ENCODE measurements around the gene ZRANB2. TPM values are rescaled to one million over a fixed set of nuclear protein-coding genes. Genes with fewer than 3 reads are reported as not detected.

Gene ZRANB2
- total RNA-seq, 2 donors from 2014 or later = 56.3 to 86.7 TPM

DNA sequence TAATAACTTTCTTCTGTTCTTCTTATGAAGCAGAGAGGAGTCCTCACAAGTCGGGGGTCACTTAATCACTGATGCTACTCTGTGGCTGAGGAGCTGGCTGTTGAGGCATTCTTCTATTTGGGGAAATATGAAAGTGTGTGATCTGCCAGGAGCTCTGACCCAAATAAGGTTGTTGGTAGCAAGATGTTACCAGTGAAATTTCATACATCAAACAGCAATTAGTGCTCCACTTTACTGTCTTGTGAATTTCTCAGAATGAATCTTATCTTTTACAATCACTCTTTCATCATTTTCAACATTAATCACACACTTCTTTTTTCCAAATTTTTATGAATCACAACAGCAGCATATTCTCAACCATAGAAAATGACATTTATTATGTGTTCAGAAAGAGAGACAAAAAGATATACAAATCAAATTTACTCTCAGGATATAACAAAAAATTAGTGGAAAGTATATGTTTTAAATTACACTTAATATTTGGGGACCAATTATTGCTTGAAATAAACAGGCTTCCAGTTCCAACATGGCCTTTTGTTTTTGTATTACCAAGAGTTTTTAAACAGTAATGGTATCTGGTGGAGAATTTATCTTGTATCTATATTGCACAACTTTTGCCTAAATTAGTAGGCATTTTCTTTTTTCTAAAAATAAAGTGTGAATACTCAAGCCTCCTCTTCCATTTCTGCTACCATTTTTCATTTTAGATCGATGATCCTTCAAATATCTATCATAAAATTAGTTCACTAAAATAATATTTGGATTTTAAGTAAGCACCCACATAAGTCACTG lies 42.8 kb downstream of the ZRANB2 start:
- Histone ChIP-seq H3K27ac (no peak overlapping the region), H3K9ac (ENCODE audit: low read depth in 2 of 2, low read length in 2 of 2) (no peak overlapping the region), H3K27me3 (no peaks in the 10 kb centered on the region), H3K4me3 (no peak overlapping the region), H3K36me3 (no peaks in the 10 kb centered on the region), H3K9me3 (no peaks in the 10 kb centered on the region), H3K4me1 (no peaks in the 10 kb centered on the region)
- no peak for DNase-seq
- intact Hi-C loops (cut with DNase I) = no loop called here
- TF ChIP-seq, protein P1, sequence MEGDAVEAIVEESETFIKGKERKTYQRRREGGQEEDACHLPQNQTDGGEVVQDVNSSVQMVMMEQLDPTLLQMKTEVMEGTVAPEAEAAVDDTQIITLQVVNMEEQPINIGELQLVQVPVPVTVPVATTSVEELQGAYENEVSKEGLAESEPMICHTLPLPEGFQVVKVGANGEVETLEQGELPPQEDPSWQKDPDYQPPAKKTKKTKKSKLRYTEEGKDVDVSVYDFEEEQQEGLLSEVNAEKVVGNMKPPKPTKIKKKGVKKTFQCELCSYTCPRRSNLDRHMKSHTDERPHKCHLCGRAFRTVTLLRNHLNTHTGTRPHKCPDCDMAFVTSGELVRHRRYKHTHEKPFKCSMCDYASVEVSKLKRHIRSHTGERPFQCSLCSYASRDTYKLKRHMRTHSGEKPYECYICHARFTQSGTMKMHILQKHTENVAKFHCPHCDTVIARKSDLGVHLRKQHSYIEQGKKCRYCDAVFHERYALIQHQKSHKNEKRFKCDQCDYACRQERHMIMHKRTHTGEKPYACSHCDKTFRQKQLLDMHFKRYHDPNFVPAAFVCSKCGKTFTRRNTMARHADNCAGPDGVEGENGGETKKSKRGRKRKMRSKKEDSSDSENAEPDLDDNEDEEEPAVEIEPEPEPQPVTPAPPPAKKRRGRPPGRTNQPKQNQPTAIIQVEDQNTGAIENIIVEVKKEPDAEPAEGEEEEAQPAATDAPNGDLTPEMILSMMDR (IDR thresholded peaks at IDR 0.05) = no peak

DNA sequence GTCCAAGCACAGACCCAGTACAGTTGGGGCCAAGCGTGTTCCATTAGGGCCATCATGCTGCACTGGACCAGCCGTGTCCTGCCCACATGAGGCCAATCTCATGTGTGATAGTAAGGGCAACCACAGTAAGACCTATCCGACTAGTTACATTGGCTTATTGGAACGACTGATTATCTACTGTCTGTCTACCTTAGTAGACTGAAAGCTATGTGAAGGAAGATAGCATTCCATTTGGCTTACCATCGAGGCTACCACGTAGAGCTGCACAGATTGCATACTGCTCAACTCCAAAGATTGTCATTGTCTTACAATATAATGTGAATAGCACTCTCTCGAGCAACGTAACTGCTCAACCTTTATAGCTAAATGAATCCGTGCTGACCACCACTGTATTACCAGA lies 43.8 kb downstream of the ZRANB2 start:
- intact Hi-C loops (cut with DNase I) = no loop called here
- Histone ChIP-seq H3K36me3 (no peaks in the 10 kb centered on the region), H3K27ac (no peak overlapping the region), H3K4me3 (no peak overlapping the region), H3K27me3 (no peaks in the 10 kb centered on the region), H3K4me1 (no peaks in the 10 kb centered on the region), H3K9ac (ENCODE audit: low read depth in 2 of 2, low read length in 2 of 2) (no peak overlapping the region), H3K9me3 (no peaks in the 10 kb centered on the region)
- TF ChIP-seq, protein P1 (IDR thresholded peaks at IDR 0.05) = no peak
- DNase-seq = no peak

DNA sequence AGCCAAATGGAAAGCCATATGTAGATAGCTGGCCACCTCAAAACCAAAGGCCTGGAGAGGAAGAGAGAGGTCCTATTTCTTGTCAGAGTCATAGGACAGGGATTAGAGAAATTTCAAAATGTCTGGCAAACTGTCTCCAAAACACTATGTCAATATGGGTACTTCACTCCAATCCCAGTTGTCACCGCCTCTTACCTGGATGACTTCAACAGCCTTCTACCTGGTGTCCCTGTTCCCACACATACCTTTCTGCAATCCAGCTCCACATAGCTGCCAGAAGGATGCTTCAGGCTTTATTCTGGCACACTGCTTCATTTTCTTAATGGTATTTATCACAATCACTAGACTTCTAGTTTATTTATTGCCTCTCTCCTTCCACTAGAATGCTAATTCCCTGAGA lies 47.7 kb downstream of the ZRANB2 start:
- H3K36me3 ChIP-seq = no peaks in the 10 kb centered on the region
- no peak overlapping the region for H3K4me3 ChIP-seq
- H3K4me1 ChIP-seq = no peaks in the 10 kb centered on the region
- no peak overlapping the region for H3K27ac ChIP-seq
- intact Hi-C loops (cut with DNase I) = no loop called here
- TF ChIP-seq, protein P1 (IDR thresholded peaks at IDR 0.05) = no peak
- H3K9me3 ChIP-seq = no peaks in the 10 kb centered on the region
- H3K27me3 ChIP-seq = no peaks in the 10 kb centered on the region
- no peak overlapping the region for H3K9ac ChIP-seq (ENCODE audit: low read depth in 2 of 2, low read length in 2 of 2)
- no peak for DNase-seq

DNA sequence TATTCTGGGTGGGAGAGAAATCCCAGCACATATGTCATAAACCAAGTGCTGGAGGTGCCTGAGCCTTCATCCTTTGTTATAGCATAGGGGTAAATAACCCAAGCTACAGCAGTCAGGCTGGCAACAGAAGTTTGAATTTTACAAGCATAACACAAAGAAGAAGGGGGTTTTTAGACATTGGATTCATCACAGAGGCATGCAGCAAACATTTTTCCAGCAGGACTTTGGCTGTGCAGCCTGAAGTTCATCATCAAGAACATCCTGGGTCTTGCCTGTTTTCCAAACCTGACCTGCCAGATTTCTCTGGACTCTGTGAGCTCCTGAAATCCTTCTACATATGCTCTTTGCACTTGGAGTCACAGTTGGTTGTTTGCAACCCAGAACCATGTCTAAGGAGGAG lies 49.4 kb downstream of the ZRANB2 start:
- Histone ChIP-seq H3K27ac (no peak overlapping the region), H3K4me3 (no peak overlapping the region), H3K36me3 (no peaks in the 10 kb centered on the region), H3K4me1 (no peaks in the 10 kb centered on the region), H3K9me3 (no peaks in the 10 kb centered on the region), H3K9ac (ENCODE audit: low read depth in 2 of 2, low read length in 2 of 2) (no peak overlapping the region), H3K27me3 (no peaks in the 10 kb centered on the region)
- TF ChIP-seq, protein P1 (IDR thresholded peaks at IDR 0.05) = no peak
- intact Hi-C loops (cut with DNase I) = no loop called here
- DNase-seq = no peak

DNA sequence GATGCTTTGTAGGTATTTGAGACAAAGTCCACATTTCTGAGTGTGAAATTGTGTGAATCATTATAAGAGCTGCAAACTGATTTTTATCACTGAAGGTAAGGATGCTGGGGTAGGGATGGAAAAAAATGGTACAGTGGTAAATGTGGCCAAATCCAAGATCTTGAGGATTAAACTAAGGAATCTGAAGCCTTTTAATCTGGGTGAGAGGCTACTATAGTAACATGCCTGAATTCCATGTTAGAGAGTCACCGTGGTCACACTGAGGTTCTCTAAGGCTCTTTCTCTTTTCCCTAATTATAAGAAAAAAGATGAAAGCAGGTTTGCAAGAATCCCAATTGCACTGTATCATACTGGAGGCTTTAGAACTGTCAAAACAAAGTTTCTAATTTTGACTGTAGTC lies 50.8 kb downstream of the ZRANB2 start:
- Histone ChIP-seq H3K36me3 (no peaks in the 10 kb centered on the region), H3K4me3 (no peak overlapping the region), H3K27ac (no peak overlapping the region), H3K9ac (ENCODE audit: low read depth in 2 of 2, low read length in 2 of 2) (no peak overlapping the region), H3K9me3 (no peaks in the 10 kb centered on the region), H3K4me1 (no peaks in the 10 kb centered on the region), H3K27me3 (no peaks in the 10 kb centered on the region)
- no peak for DNase-seq
- TF ChIP-seq, protein P1 (IDR thresholded peaks at IDR 0.05) = no peak
- intact Hi-C loops (cut with DNase I) = no loop called here
